GM10266 (cell line): Measurements from ENCODE around the gene PACSIN1.

Experiments used
- DNase-seq: peaks from one replicate; pipeline ENCODE4 v3.0.0; 2012; ENCODE audit errors: extremely low spot score
- CTCF ChIP-seq: IDR thresholded peaks from 2 replicates; pipeline ENCODE4 v1.5.1; 2012; ENCODE audit warnings: mild to moderate bottlenecking, low read depth; ENCODE audit not compliant: control insufficient read depth, insufficient read depth; ENCODE audit errors: missing control alignments

The PACSIN1 gene

GRCh38 chr6:34555007-34555322 is 89.1 kb downstream of the PACSIN1 start:
- TF ChIP-seq CTCF: no peak
- no peak for DNase-seq

- no peak for DNase-seq
- TF ChIP-seq CTCF: no peak
Measured at GRCh38 chr6:34555328-34555727, 89.5 kb downstream of the PACSIN1 start.

GRCh38 chr6:34556031-34556471 is 90.2 kb downstream of the PACSIN1 start, which contains the start of gene SPDEF:
Gene SPDEF (minus strand): TSS chr6:34556329. CDS start chr6:34544455, 11,874 bp downstream.
- DNase-seq: no peak
- TF ChIP-seq CTCF: no peak

DNA sequence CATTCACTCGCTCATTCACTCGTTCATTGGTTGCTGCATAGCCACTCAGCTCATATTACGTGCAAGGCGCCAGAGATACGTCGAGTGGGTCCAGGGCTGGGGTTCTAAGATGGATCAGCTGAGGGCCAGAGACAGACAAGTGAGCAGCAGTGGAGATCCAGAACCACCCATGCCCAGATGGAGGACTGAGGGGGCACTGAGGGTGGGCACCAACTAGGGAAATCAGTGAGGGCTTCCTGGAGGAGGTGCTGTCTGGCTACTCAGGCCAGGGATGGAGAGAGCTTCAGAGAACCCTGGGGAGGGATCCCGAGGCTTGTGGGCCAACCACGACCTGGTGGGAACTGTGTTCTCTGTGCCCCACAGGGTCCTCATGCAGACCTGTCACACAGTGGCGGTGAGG is 90.6 kb downstream of the PACSIN1 start:
- no peak for DNase-seq
- no peak for TF ChIP-seq CTCF

GRCh38 chr6:34557228-34557627 is 91.4 kb downstream of the PACSIN1 start:
- no peak for DNase-seq
- no peak for TF ChIP-seq CTCF

- TF ChIP-seq CTCF: no peak
- no peak for DNase-seq
Measured at GRCh38 chr6:34558172-34558714, 92.4 kb downstream of the PACSIN1 start.

- no peak for TF ChIP-seq CTCF
- no peak for DNase-seq
Measured at GRCh38 chr6:34559651-34560365, 93.9 kb downstream of the PACSIN1 start.
